ENCODE data around the gene TMEM95. TPM values are rescaled to one million over a fixed set of nuclear protein-coding genes. Genes with fewer than 3 reads are reported as not detected.
"Not testable (repeated sequence)": the region's sequence is repeated elsewhere in the genome, so short reads cannot be mapped to it uniquely, and the experiment has no call there.

TMEM95 gene
- total and polyA plus RNA-seq, 3 donors from 2014 or later, result 2.8 to 9.9 (median 6.6) TPM

GRCh38 chr17:7332111-7332510 lies 22.8 kb upstream of the TMEM95 start:
- DNase-seq, result no peak
- Histone ChIP-seq H3K36me3 (ENCODE audit: low read depth, missing control alignments) (no peaks in the 10 kb centered on the region), H3K9me3 (no peaks in the 10 kb centered on the region), H3K4me3 (no peak overlapping the region), H3K4me1 (peaks cover 14% of the 10 kb centered on the region), H3K27ac (peak overlapping the region in 1 of 2 donors; percentile 53), H3K27me3 (no peaks in the 10 kb centered on the region)
- intact Hi-C loops (cut with DNase I; ENCODE audit: low total_unique reads), result no loop called here
- no peak for TF ChIP-seq POLR2A (IDR thresholded peaks at IDR 0.05)
- no peak for TF ChIP-seq CTCF (IDR thresholded peaks at IDR 0.05)
- 57 to 61% methylated on average over 7 of the region's 7 CpGs for WGBS, 2 donors

GRCh38 chr17:7332600-7333069 lies 22.3 kb upstream of the TMEM95 start:
- H3K4me1 ChIP-seq, result peaks cover 14% of the 10 kb centered on the region
- H3K9me3 ChIP-seq; intact Hi-C loops (cut with DNase I; ENCODE audit: low total_unique reads); H3K36me3 ChIP-seq (ENCODE audit: low read depth, missing control alignments); H3K4me3 ChIP-seq; H3K27me3 ChIP-seq: not testable (repeated sequence)
- H3K27ac ChIP-seq, result peak overlapping the region in 1 of 2 donors; percentile 53
- peak; percentile 43 for DNase-seq
- 25 to 44% methylated on average over 13 to 14 of the region's 14 CpGs for WGBS, 2 donors

- no peaks in the 10 kb centered on the region for H3K27me3 ChIP-seq
- H3K27ac ChIP-seq, result no peak overlapping the region
- TF ChIP-seq POLR2A (IDR thresholded peaks at IDR 0.05), result no peak
- TF ChIP-seq CTCF (IDR thresholded peaks at IDR 0.05), result no peak
- no peaks in the 10 kb centered on the region for H3K9me3 ChIP-seq
- 84 to 89% methylated on average over 3 of the region's 3 CpGs for WGBS, 2 donors
- H3K4me3 ChIP-seq, result no peak overlapping the region
- peaks cover 5% of the 10 kb centered on the region for H3K4me1 ChIP-seq
- no peaks in the 10 kb centered on the region for H3K36me3 ChIP-seq (ENCODE audit: low read depth, missing control alignments)
- intact Hi-C loops (cut with DNase I; ENCODE audit: low total_unique reads), result no loop called here
- DNase-seq, result no peak
Observed at GRCh38 chr17:7334938-7335538, 19.9 kb upstream of the TMEM95 start.

- H3K36me3 ChIP-seq (ENCODE audit: low read depth, missing control alignments); H3K27me3 ChIP-seq; intact Hi-C loops (cut with DNase I; ENCODE audit: low total_unique reads); DNase-seq; H3K9me3 ChIP-seq; H3K4me3 ChIP-seq; H3K27ac ChIP-seq; H3K4me1 ChIP-seq: not testable (repeated sequence)
- 78 to 85% methylated on average over 13 of the region's 13 CpGs for WGBS, 2 donors
Observed at GRCh38 chr17:7335765-7336164, 19.2 kb upstream of the TMEM95 start.

GRCh38 chr17:7336240-7337175 lies 18.4 kb upstream of the TMEM95 start, which contains the start of gene ACAP1:
TSS of gene ACAP1 (plus strand) at chr17:7336529. CDS start at chr17:7336735, 206 bp downstream.
- H3K4me3 ChIP-seq, result no peak within 1 kb of the TSS
- no peak within 1 kb of the TSS for H3K27ac ChIP-seq
- H3K9me3 ChIP-seq, result no peaks in the 10 kb centered on the region
- 44 to 51% methylated on average over 13 to 17 of the region's 17 CpGs for WGBS, 2 donors
- DNase-seq, result no peak
- no peaks in the 10 kb centered on the region for H3K36me3 ChIP-seq (ENCODE audit: low read depth, missing control alignments)
- intact Hi-C loops (cut with DNase I; ENCODE audit: low total_unique reads), result no loop called here
- H3K4me1 ChIP-seq, result no peaks in the 10 kb centered on the region
- TF ChIP-seq CTCF (IDR thresholded peaks at IDR 0.05), result no peak
- TF ChIP-seq POLR2A (IDR thresholded peaks at IDR 0.05), result no peak
- H3K27me3 ChIP-seq, result no peaks in the 10 kb centered on the region

- H3K36me3 ChIP-seq (ENCODE audit: low read depth, missing control alignments); H3K27me3 ChIP-seq; H3K27ac ChIP-seq; DNase-seq; H3K4me1 ChIP-seq; H3K4me3 ChIP-seq; intact Hi-C loops (cut with DNase I; ENCODE audit: low total_unique reads); H3K9me3 ChIP-seq: not testable (repeated sequence)
- 72 to 79% methylated on average over 7 of the region's 7 CpGs for WGBS, 2 donors
Observed at GRCh38 chr17:7337600-7337999, 17.4 kb upstream of the TMEM95 start.
